DMS53 (cell line): ENCODE results near the gene MEGF8.

ENCODE experiments used
- DNase-seq: peaks from one replicate; lab custom pipeline; 2025; lab: John Stamatoyannopoulos, UW

MEGF8 gene

DNA sequence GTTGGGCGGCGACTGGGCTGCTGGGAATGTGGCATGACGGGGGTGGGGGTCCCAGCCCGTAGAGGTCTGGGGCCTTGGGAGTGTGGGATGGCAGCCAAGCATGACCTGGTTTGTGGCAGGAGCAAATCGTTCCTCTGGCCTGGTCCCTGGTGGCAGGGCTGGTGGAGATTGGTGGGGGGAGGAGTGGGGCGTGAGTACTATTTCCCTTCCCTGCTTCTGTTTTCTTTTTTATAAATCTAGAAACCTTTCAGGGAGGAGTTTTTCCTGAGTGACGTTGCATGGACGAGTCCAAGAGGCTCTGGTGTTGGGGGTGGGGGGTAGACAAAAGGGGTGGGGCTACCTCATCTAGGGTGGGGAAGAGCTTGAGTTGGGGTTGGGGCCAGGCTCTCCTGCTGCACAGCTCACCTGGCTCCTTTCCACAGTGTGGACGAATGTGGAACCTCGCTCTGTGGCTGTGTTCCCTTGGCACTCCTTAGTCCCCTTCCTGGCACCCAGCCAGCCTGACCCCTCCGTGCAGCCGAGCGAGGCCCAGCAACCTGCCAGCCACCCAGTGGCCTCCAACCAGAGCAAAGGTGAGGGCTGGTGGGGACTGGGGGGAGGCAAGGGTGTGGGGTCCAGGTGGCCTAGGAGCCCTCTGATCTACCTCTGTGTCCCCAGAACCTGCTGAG is 39.0 kb upstream of the MEGF8 start:
- no peak for DNase-seq

DNA sequence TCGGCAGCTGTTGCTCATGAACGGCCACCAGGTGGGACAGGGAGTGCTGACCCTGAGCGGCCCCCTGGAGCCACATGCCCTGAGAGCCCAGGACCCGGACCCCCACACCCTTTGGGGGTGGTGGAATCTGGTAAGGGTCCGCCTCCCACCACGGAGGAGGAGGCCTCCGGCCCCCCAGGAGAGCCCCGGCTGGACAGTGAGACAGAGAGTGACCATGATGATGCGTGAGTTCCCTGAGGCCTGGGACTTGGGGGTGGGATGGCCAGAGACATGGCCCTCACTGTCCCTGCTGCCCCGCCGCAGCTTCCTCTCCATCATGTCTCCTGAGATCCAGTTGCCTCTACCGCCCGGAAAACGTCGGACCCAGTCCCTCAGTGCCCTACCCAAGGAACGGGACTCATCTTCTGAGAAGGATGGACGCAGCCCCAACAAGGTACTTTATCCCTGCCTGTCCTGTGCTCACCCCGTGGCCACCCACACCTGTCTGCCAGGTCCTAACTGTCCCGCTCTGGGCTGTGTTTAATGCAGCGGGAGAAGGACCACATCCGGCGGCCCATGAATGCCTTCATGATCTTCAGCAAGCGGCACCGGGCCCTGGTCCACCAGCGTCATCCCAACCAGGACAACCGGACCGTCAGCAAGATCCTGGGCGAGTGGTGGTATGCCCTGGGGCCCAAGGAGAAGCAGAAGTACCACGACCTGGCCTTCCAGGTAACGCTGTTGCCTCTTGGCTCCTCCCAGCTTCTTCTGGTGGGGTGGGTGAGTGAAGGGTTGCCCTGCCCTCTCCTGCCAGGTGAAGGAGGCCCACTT is 38.2 kb upstream of the MEGF8 start:
- DNase-seq = no peak

DNA sequence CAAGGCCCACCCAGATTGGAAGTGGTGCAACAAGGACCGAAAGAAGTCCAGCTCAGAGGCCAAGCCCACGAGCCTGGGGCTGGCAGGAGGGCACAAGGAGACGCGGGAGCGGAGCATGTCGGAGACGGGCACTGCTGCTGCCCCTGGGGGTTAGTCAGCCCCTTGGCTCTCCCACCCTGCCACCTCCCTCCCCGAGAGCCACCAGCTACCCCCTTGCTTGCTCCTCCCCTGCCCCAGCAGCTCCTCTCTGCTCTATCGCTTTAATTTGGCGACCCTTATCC is 37.7 kb upstream of the MEGF8 start:
- DNase-seq = no peak

DNA sequence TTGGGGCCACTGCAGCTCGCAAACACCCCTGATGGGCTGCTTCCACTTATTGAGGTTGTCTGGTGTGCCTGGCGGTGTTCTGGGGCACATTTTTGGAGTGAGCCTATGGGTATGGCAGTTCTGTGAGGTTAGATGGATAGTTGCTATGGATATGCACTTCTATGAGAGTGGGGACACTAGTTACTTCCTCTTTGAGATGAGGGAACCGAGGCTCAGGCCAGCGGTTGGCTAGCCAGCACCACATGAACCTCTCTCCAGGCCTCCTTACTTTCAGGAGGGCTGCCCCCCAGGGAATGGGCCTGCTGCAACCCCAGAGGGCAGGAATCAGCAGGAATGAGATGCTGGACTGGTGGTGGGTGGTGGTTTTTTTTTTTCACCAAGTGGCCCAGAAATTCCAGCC is 37.0 kb upstream of the MEGF8 start:
- DNase-seq = no peak

DNA sequence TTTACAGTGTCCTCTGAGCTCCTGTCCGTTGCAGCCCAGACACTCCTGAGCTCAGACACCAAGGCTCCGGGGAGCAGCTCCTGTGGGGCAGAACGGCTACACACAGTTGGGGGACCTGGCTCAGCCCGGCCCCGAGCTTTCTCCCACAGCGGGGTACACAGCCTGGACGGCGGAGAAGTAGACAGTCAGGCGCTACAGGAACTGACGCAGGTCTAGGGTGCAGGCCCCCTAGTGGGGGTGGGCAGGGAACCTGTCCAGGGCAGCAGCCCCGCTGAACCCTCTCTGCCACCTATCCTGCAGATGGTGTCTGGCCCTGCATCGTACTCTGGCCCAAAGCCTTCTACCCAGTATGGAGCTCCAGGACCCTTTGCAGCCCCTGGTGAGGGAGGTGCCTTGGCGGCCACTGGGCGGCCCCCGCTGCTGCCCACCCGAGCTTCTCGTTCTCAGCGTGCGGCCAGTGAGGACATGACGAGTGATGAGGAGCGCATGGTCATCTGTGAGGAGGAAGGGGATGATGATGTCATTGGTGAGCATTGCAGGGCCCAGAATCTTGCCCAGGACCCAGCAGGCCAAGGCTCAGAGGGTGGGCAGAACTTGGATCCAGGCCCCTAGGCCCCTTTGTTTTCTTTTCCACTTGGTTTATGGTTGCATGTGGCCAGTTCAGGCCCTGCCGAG is 36.4 kb upstream of the MEGF8 start:
- no peak for DNase-seq

DNA sequence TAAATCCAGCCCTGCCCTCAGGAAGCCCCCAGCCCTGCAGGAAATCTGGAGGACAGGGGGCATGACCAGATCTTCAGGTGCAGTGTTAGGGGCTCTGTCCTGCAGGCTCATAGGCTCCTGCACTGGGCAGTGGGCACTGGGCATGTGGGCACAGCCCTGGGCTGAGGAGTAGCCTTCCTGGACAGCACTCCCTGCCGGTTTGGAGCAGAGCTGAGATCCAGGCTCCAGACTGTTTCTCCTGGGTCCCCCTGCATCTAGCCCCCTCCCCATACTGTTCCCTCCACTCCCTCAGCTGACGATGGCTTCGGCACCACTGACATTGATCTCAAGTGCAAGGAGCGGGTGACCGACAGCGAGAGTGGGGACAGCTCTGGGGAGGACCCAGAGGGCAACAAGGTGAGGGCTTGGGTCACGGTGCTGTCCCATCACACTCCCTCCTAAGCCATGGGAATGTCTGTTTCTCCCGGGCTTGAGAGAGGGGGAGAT is 35.8 kb upstream of the MEGF8 start:
- no peak for DNase-seq

DNA sequence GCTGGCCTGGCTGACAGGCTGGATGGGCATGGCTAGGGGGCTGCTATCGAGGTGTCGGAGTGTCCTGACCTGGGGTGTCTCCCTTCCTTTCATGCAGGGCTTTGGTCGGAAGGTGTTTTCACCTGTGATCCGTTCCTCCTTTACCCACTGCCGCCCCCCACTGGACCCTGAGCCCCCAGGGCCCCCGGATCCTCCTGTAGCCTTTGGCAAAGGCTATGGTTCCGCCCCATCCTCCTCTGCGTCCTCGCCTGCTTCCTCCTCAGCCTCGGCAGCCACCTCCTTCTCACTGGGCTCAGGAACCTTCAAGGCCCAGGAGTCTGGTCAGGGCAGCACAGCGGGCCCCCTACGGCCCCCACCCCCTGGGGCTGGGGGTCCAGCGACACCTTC is 35.3 kb upstream of the MEGF8 start:
- DNase-seq = no peak

DNA sequence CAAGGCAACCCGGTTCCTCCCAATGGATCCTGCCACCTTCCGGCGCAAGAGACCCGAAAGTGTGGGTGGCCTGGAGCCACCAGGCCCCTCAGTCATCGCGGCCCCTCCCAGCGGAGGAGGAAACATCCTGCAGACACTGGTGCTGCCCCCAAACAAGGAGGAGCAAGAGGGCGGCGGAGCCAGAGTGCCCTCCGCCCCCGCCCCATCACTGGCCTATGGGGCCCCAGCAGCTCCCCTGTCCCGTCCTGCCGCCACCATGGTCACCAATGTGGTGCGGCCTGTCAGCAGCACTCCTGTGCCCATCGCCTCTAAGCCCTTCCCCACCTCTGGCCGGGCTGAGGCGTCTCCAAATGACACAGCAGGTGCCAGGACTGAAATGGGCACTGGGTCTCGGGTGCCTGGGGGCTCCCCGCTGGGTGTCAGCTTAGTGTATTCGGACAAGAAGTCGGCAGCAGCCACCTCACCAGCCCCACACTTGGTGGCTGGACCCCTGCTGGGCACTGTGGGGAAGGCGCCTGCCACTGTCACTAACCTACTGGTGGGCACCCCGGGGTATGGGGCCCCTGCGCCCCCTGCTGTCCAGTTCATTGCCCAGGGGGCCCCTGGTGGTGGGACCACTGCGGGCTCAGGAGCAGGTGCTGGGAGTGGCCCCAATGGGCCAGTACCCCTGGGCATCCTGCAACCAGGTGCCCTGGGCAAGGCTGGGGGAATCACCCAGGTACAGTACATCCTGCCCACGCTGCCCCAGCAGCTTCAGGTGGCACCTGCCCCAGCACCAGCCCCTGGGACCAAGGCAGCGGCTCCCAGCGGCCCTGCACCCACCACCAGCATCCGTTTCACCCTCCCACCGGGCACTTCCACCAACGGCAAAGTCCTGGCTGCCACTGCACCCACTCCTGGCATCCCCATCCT is 34.7 kb upstream of the MEGF8 start:
- peak; percentile 52 for DNase-seq

DNA sequence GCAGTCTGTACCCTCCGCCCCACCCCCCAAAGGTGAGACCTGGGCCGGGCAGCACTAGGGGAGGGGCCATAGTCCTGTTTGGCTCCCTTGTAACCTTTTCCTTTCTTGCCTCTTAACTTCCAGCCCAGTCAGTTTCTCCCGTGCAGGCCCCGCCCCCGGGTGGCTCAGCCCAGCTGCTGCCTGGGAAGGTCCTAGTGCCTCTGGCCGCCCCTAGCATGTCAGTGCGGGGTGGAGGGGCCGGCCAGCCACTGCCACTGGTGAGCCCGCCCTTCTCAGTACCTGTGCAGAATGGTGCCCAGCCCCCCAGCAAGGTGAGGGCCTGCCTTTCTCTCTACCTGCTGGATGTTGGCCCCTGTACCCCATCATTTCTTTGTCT is 34.0 kb upstream of the MEGF8 start:
- no peak for DNase-seq

DNA sequence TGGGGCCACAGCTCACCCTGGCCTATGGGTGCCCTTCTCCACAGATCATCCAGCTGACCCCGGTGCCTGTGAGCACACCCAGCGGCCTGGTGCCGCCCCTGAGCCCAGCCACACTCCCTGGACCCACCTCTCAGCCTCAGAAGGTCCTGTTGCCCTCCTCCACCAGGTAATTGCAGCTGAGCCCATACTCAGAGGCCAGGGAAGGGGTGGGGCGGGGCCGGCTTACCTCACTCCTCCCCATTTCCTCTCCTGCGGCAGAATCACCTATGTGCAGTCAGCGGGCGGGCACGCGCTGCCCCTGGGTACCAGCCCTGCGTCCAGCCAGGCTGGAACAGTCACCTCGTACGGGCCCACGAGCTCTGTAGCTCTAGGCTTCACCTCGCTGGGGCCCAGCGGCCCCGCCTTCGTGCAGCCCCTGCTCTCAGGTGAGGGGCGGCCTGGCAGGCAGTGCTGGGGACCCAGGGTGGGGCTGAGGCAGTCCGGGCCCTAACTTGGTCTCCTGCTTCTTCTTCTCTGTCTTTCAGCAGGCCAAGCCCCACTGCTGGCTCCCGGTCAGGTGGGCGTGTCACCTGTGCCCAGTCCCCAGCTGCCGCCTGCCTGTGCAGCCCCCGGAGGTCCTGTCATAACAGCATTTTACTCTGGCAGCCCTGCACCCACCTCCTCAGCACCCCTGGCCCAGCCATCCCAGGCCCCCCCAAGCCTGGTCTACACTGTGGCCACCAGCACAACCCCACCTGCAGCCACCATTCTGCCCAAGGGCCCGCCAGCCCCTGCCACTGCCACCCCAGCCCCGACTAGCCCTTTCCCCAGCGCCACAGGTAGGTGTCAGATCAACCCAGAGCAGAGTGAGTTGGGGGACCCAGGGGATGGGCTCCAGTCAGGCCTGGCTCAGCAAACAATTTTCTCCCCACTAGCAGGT is 33.1 kb upstream of the MEGF8 start:
- no peak for DNase-seq

DNA sequence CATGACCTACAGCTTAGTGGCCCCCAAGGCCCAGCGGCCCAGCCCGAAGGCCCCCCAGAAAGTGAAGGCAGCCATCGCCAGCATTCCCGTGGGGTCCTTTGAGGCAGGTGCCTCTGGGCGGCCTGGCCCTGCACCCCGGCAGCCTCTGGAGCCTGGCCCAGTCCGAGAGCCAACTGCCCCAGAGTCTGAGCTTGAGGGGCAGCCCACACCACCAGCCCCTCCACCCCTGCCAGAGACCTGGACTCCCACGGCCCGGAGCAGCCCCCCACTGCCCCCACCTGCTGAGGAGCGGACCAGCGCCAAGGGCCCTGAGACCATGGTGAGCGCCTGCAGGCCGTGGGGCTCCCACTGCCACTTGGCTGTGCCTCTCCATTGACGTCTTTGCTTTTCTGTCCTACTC is 32.5 kb upstream of the MEGF8 start:
- DNase-seq = no peak

DNA sequence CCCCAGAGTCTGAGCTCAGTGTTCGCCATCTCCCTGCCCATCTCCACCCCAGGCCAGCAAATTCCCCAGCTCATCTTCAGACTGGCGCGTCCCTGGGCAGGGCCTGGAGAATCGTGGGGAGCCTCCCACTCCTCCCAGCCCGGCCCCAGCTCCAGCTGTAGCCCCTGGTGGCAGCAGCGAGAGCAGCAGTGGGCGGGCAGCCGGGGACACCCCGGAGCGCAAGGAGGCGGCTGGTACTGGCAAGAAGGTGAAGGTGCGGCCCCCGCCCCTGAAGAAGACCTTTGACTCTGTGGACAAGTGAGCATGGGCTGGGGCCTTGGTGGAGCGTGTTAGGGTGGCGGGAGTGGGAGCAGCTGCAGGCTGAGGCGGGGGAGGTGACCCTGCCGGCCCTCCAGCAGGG is 31.9 kb upstream of the MEGF8 start:
- DNase-seq = no peak

DNA sequence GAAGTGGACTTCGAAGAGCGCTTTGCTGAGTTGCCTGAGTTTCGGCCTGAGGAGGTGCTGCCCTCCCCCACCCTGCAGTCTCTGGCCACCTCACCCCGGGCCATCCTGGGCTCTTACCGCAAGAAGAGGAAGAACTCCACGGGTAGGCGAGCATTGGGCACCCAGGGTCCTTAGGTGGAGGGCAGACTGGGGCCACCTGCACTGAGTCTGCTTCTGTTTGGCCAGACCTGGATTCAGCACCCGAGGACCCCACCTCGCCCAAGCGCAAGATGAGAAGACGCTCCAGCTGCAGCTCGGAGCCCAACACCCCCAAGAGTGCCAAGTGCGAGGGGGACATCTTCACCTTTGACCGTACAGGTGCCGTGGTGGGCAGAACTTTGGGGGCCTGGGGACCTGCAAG is 31.5 kb upstream of the MEGF8 start:
- DNase-seq = no peak

DNA sequence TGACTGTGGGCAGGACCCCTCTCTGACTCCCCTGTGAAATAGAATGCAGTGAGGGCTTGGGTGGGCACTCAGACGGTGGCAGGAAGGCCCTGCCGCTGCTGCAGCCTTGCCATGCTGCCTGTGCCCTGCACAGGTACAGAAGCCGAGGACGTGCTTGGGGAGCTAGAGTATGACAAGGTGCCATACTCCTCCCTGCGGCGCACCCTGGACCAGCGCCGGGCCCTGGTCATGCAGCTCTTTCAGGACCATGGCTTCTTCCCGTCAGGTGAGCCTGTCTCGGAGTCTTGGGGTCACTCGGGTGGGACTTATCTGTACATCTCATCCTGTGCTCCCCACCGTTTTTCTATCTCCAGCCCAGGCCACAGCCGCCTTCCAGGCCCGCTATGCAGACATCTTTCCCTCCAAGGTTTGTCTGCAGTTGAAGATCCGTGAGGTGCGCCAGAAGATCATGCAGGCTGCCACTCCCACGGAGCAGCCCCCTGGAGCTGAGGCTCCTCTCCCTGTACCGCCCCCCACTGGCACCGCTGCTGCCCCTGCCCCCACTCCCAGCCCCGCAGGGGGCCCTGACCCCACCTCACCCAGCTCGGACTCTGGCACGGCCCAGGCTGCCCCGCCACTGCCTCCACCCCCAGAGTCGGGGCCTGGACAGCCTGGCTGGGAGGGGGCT is 30.8 kb upstream of the MEGF8 start:
- no peak for DNase-seq

DNA sequence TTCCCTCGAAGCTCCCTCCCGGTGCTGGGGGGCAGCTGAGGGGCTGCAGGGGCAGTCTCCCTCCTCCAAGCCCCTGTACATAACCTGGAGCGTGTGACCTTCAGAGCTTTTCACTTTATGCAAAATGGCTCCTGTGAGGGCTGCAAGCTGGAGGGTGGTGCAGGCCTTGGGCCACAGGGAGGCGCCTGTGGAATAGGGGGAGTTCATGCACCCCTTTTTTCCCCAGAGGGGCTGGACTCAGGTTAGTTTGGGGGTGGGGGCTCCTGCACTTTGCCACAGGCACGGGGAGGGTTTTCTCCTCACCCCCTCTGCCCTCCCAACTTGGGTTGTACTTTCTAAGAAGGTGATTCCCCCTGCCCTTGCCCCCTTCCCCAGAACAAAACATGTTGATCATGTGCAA is 30.1 kb upstream of the MEGF8 start:
- no peak for DNase-seq

DNA sequence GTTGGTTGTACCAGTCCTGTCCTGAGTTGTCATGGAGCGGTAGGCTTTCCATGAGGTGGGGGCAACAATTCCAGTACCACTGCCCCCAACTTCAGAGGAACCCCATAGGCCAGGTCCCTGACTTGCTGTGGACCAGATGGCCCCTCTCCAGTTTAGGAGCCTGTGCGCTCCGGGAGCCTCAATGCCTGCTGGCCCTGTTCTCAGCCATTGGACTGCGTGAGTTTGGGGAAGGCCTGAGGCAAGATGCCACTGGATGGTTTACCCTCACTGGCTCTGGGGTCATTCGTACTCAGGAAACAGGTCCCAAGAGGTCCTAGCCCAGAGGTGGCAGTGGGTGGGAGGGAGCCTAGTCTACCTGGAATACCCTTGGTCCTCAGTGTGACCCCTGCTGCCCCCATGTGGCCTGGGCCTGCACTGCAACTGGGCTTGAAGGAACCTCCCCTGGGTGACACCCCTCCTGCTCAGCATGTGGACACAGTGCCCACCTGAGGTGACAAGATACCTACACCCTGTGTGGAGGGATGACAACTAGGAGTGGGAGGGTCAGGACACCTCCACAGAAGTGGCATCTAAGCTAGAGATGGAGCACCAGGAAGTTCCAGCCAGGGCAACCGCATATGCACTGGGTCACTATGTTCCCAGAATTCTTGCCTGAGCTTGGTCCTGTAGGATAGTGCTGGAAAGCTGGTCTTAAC is 29.5 kb upstream of the MEGF8 start:
- peak; percentile 83 for DNase-seq

DNA sequence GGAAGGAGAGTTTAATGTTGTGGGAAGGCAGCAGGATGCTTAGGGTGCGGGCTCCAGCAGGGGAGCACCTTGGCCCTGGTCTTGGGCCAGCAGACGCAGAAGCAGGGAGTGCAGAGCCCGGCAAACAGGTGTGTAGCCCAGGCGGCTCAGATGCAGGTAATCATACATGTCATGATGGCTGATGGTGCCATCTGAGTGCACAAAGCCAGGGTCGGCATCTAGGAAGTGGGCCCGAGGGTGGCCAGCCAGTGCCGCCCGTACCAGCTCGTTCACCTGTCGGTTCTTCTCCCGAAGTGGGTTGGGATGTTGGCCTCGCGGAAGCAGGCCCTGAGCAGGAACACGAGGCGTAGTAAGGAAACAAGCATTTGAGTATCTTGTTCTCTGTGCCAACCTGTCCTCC is 28.4 kb upstream of the MEGF8 start:
- no peak for DNase-seq

DNA sequence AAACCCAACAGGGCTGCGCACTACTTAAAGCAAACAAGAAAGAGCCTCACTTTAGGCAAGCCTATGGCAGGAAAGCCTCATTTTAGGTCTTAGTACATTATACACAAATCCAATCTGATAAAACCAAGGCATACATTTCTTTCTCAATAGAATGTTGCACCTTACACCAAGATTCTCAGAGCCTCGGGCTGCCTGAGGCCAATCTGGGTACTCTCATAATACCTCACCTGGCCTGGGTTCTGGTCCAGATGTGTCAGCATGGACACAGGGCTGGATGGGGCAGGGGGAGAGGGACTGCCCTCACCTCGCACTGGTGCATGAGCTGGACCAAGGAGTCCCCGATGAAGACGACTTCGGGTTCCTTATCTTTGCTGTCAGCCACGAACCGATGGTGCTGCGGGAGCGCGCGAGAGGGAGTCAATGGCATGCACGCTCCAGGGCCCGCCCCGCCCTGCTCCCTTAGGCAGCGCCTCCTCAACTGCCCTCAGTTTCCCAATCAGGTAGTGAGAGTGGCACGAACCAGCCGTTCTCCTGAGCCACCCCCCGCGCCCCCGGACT is 23.7 kb upstream of the MEGF8 start, which contains the start of gene PRR19:
Gene PRR19 (plus strand): TSS at position 487 of the 558 bp plus-strand sequence. CDS start 7,453 bp downstream, outside the sequence.
- DNase-seq = peak; percentile 75

DNA sequence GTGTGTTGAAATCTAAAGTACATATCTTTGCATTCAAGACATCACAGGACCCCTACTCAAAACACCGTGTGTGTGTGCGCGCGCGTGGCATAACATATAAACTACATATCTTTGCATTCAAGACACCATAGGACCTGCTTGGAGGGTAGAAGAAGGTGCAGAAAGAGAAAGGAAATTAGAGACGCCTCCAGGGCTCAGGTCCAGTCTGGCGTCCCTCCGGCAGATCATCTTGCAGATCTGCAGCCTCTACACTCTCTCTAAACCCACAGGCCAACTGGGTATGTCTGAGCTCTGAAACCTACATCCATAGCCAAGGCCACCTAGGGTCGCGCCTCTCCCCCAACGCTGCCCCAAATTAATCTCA is 22.4 kb upstream of the MEGF8 start:
- DNase-seq = peak; percentile 75

DNA sequence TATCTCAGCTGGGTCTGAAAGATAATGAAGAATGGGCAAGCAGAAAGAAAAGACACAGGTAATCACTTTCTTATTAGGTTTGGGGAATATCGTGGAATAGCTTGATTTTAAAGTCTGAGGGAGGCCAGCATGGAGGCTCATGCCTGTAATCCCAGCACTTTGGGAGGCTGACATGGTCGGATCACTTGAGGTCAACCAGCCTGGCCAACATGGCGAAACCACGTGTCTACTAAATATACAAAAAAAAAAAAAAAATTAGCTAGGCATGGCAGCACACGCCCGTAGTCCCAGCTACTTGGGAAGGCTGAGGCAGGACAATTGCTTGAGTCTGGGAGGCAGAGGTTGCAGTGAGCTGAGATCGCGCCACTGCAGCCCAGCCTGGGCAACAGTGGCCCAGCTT is 21.6 kb upstream of the MEGF8 start:
- DNase-seq = peak; percentile 35
